ENCODE results near the gene SLC6A20. TPM values are rescaled to one million over a fixed set of nuclear protein-coding genes. Genes with fewer than 3 reads are reported as not detected.

SLC6A20 gene
- total RNA-seq, 1 donor from 2014 or later, result not detected

DNA sequence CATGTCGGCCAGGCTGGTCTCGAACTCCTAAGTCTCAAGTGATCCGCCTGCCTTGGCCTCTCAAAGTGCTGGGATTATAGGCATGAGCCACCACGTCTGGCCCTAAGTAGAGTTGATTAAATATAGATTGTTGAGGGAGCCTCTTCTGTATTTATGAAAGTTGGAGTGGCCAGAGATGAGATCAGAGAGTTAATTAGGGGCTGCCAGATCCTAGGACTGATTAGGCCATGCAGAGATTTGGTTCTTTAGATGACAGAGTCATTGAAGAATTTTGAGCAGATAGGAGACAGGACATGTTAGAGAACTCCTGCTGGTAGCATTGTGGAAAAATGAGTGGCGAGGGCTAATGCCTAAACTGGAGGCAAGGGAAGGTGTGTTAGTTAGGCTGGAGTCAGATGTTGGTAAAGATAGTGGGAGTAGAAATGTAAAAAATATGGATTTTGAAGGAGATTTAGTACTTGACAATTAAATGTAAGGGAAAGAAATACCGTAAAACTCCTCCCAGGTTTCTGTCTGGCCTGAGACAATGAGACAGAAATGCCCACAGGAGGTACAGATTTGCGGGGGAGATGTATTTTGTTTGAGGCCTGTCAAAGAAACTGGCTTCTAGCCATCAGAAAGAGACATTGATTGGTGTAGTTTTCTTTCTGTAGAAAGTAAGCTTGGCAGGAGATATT, 83.8 kb downstream of the SLC6A20 start:
- TF ChIP-seq, protein P1, sequence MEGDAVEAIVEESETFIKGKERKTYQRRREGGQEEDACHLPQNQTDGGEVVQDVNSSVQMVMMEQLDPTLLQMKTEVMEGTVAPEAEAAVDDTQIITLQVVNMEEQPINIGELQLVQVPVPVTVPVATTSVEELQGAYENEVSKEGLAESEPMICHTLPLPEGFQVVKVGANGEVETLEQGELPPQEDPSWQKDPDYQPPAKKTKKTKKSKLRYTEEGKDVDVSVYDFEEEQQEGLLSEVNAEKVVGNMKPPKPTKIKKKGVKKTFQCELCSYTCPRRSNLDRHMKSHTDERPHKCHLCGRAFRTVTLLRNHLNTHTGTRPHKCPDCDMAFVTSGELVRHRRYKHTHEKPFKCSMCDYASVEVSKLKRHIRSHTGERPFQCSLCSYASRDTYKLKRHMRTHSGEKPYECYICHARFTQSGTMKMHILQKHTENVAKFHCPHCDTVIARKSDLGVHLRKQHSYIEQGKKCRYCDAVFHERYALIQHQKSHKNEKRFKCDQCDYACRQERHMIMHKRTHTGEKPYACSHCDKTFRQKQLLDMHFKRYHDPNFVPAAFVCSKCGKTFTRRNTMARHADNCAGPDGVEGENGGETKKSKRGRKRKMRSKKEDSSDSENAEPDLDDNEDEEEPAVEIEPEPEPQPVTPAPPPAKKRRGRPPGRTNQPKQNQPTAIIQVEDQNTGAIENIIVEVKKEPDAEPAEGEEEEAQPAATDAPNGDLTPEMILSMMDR (IDR thresholded peaks at IDR 0.05; ENCODE audit: unreplicated experiment), result no peak
- H3K4me3 Mint-ChIP-seq, result no peak overlapping the region
- peaks cover 3% of the 10 kb centered on the region for H3K9me3 Mint-ChIP-seq
- peak overlapping the region; percentile 63 for H3K27ac Mint-ChIP-seq
- peaks cover 12% of the 10 kb centered on the region for H3K4me1 Mint-ChIP-seq
- no peaks in the 10 kb centered on the region for H3K27me3 Mint-ChIP-seq (ENCODE audit: low read depth)
- H3K36me3 Mint-ChIP-seq, result peaks cover 32% of the 10 kb centered on the region
- DNase-seq (ENCODE audit: low spot score in 2 of 2, unreplicated experiment in 2 of 2), result no peak

DNA sequence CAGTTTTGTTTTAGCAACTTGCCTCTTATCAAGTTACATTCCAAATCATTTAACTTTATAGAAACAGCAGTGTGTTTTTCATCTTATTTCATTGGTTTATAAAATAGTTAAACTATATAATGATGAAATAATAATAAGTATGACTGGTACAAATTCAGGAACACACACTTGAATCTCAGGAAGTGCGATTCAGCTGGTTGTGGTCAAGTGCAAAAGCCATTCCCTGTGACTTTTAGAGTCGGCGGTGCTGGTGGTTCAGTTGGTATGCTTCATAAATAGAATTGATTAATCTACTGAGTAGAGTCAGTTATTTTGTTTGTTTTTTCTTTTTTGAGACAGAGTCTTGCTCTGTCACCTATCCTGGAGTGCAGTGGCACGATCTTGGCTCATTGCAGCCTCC, 84.4 kb downstream of the SLC6A20 start:
- Mint-ChIP-seq H3K9me3 (peaks cover 3% of the 10 kb centered on the region), H3K4me1 (peaks cover 12% of the 10 kb centered on the region), H3K27me3 (ENCODE audit: low read depth) (no peaks in the 10 kb centered on the region), H3K36me3 (peaks cover 34% of the 10 kb centered on the region), H3K4me3 (no peak overlapping the region), H3K27ac (no peak overlapping the region)
- DNase-seq (ENCODE audit: low spot score in 2 of 2, unreplicated experiment in 2 of 2), result no peak
- TF ChIP-seq, protein P1 (IDR thresholded peaks at IDR 0.05; ENCODE audit: unreplicated experiment), result no peak

DNA sequence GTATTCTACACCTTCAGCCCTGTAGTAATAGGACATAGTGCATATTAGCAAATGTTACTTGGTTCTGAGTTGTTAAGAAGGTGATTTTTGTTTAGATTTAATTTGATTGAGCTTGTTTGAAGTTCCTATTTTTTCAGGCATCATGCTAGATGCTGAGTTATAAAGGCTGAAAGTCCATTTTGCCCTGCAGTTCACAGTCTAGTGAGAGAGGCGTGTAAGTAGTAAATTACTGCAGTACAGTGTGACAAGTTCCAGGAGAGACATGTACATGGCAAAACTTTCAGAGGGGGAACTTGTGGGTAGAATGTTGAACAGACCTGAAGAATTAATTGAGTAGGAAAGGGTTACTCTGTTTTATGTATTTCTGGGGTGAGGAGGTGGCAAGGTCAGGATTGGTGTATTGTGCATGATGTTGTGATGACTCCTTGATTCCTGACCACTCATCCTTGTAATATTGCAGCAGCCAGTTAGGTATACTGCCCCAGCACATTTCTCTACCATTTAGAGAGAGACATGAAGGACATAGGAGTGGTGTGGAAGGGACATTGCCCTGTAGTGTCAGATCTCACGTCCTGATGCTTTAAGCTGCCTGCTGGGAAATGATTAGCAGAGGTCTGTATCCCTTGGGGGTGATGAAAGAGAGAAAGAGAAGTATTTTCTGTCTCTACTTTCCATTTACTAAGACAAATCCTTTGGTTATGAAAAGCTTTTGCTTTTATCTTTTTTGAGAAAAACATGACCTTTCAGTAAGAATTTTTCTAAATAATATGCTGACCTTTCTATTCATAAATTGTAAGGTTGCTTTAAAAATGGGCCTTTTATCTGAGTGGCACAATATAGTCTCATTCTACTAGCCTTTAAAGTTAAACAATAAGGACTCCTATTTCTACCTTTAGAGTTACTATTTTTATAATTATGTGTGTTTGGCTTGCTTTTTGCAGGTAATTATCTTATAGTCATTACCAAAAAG, 90.2 kb downstream of the SLC6A20 start:
- peaks cover 3% of the 10 kb centered on the region for H3K9me3 Mint-ChIP-seq
- no peak overlapping the region for H3K27ac Mint-ChIP-seq
- TF ChIP-seq, protein P1 (IDR thresholded peaks at IDR 0.05; ENCODE audit: unreplicated experiment), result no peak
- peaks cover 6% of the 10 kb centered on the region for H3K4me1 Mint-ChIP-seq
- H3K27me3 Mint-ChIP-seq (ENCODE audit: low read depth), result no peaks in the 10 kb centered on the region
- DNase-seq (ENCODE audit: low spot score in 2 of 2, unreplicated experiment in 2 of 2), result no peak
- no peak overlapping the region for H3K4me3 Mint-ChIP-seq
- peaks cover 24% of the 10 kb centered on the region for H3K36me3 Mint-ChIP-seq

Other genes with a start within 250 kb of the SLC6A20 start
- gene LIMD1, start 201.8 kb downstream of the SLC6A20 start, total RNA-seq, result 27.8 to 28.7 TPM (median 27.8 TPM) in 3 replicates
- 50.5 to 54.6 TPM (median 51.8 TPM) in 3 replicates for gene SACM1L, start 107.1 kb downstream of the SLC6A20 start, total RNA-seq
- gene LZTFL1, start 45.6 kb upstream of the SLC6A20 start, total RNA-seq, result 21.7 to 26.3 TPM (median 22.5 TPM) in 3 replicates
- gene CCR9, start 90.0 kb upstream of the SLC6A20 start, total RNA-seq, result not detected in 3 replicates
- not detected in 3 replicates for gene CXCR6, start 146.9 kb upstream of the SLC6A20 start, total RNA-seq
- gene FYCO1, start 199.3 kb upstream of the SLC6A20 start, total RNA-seq, result 23.1 to 24.3 TPM (median 24.1 TPM) in 3 replicates
- not detected in 3 replicates for gene XCR1, start 230.9 kb upstream of the SLC6A20 start, total RNA-seq